ENCODE results near the gene TYW5. TPM values are rescaled to one million over a fixed set of nuclear protein-coding genes. Genes with fewer than 3 reads are reported as not detected.
"Not testable (repeated sequence)": the region's sequence is repeated elsewhere in the genome, so short reads cannot be mapped to it uniquely, and the experiment has no call there.

TYW5 gene
- total and polyA plus RNA-seq, 3 donors from 2014 or later, result 5.3 to 18.0 (median 17.2) TPM

DNA sequence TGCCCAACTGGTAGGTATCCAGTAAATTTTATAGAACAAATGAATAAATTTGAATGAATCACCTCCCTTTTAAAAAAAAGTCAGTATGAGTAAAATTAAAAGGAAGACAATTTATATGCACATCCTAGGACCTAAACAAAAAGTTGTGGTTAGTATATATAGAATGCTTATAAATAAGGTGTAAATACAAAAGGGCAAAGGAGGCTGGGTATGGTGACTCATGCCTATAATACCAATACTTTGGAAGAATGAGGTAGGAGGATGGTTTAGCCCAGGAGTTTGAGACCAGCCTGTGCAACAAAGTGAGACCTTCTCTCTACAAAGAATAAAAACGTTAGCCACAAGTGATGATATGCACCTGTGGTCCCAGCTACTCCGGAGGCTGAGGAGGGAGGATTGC lies 31.4 kb downstream of the TYW5 start:
- 29 to 32% methylated on average over 2 of the region's 2 CpGs for WGBS, 2 donors
- Histone ChIP-seq H3K4me3 (no peak overlapping the region), H3K36me3 (ENCODE audit: low read depth, missing control alignments) (no peaks in the 10 kb centered on the region), H3K27ac (no peak overlapping the region), H3K9me3 (no peaks in the 10 kb centered on the region), H3K27me3 (no peaks in the 10 kb centered on the region), H3K4me1 (no peaks in the 10 kb centered on the region)
- intact Hi-C loops (cut with DNase I; ENCODE audit: low total_unique reads), result no loop called here
- no peak for TF ChIP-seq POLR2A (IDR thresholded peaks at IDR 0.05)
- TF ChIP-seq, protein P1, sequence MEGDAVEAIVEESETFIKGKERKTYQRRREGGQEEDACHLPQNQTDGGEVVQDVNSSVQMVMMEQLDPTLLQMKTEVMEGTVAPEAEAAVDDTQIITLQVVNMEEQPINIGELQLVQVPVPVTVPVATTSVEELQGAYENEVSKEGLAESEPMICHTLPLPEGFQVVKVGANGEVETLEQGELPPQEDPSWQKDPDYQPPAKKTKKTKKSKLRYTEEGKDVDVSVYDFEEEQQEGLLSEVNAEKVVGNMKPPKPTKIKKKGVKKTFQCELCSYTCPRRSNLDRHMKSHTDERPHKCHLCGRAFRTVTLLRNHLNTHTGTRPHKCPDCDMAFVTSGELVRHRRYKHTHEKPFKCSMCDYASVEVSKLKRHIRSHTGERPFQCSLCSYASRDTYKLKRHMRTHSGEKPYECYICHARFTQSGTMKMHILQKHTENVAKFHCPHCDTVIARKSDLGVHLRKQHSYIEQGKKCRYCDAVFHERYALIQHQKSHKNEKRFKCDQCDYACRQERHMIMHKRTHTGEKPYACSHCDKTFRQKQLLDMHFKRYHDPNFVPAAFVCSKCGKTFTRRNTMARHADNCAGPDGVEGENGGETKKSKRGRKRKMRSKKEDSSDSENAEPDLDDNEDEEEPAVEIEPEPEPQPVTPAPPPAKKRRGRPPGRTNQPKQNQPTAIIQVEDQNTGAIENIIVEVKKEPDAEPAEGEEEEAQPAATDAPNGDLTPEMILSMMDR (IDR thresholded peaks at IDR 0.05), result no peak
- DNase-seq, result no peak

DNA sequence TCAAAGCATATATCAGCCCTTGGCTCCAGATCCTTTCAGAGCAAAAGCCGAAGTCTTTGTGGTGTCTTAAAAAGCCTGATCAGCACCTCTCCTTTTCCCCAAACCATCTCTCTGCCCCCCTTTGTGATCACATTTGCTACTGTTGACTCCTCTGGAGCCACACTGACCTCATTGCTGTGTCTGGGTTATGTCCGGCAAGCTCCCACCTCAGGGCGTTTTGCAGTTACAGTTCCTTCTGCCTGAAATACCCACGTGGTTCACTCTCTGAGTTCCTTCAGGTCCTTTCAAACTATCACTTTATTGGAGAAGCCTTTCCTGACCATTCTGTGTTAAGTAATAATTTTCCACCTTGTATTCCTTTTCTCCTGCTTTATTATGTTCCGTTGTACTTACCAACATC lies 32.4 kb downstream of the TYW5 start:
- no peak for TF ChIP-seq POLR2A (IDR thresholded peaks at IDR 0.05)
- TF ChIP-seq, protein P1 (IDR thresholded peaks at IDR 0.05), result no peak
- no peak for DNase-seq
- intact Hi-C loops (cut with DNase I; ENCODE audit: low total_unique reads), result no loop called here
- Histone ChIP-seq H3K27ac (no peak overlapping the region), H3K36me3 (ENCODE audit: low read depth, missing control alignments) (no peaks in the 10 kb centered on the region), H3K4me3 (no peak overlapping the region), H3K4me1 (no peaks in the 10 kb centered on the region), H3K9me3 (no peaks in the 10 kb centered on the region), H3K27me3 (no peaks in the 10 kb centered on the region)
- WGBS, 2 donors, result 53 to 58% methylated on average over 5 of the region's 5 CpGs

DNA sequence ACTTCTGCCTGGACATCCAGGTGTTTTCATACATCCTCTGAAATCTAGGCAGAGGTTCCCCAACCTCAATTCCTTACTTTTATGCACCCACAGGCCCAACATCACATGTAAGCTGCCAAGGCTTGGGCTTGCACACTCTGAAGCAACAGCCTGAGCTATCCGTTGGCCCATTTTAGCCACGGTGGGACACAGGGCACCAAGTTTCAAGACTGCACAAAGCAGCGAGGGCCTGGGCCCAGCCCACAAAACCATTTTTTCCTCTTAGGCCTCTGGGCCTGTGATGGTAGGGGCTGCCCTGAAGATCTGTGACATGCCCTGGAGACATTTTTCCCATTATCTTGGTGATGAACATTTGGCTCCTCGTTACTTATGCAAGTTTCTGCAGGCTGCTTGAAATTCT lies 38.3 kb downstream of the TYW5 start:
- Histone ChIP-seq H3K9me3 (no peaks in the 10 kb centered on the region), H3K27ac (no peak overlapping the region), H3K4me3 (no peak overlapping the region), H3K4me1 (no peaks in the 10 kb centered on the region), H3K36me3 (ENCODE audit: low read depth, missing control alignments) (no peaks in the 10 kb centered on the region), H3K27me3 (no peaks in the 10 kb centered on the region)
- WGBS, 2 donors, result 93 to 98% methylated on average over 4 of the region's 4 CpGs
- no peak for DNase-seq
- intact Hi-C loops (cut with DNase I; ENCODE audit: low total_unique reads), result no loop called here
- TF ChIP-seq, protein P1 (IDR thresholded peaks at IDR 0.05), result no peak
- TF ChIP-seq POLR2A (IDR thresholded peaks at IDR 0.05), result no peak

GRCh38 chr2:199914372-199914958 lies 40.8 kb downstream of the TYW5 start:
- TF ChIP-seq, protein P1 (IDR thresholded peaks at IDR 0.05), result no peak
- no peak for TF ChIP-seq POLR2A (IDR thresholded peaks at IDR 0.05)
- no peak overlapping the region for H3K4me3 ChIP-seq
- DNase-seq, result no peak
- H3K9me3 ChIP-seq, result no peaks in the 10 kb centered on the region
- no peaks in the 10 kb centered on the region for H3K4me1 ChIP-seq
- H3K27ac ChIP-seq, result no peak overlapping the region
- no peaks in the 10 kb centered on the region for H3K27me3 ChIP-seq
- intact Hi-C loops (cut with DNase I; ENCODE audit: low total_unique reads), result no loop called here
- no peaks in the 10 kb centered on the region for H3K36me3 ChIP-seq (ENCODE audit: low read depth, missing control alignments)
- WGBS, 2 donors, result 76 to 78% methylated on average over 2 of the region's 2 CpGs

GRCh38 chr2:199912553-199913114 lies 42.7 kb downstream of the TYW5 start:
- H3K36me3 ChIP-seq (ENCODE audit: low read depth, missing control alignments); intact Hi-C loops (cut with DNase I; ENCODE audit: low total_unique reads); H3K9me3 ChIP-seq; H3K4me1 ChIP-seq; DNase-seq; H3K27me3 ChIP-seq: not testable (repeated sequence)
- 70 to 75% methylated on average over 12 of the region's 12 CpGs for WGBS, 2 donors
- Histone ChIP-seq H3K27ac (peak overlapping the region; percentile 95 to 97), H3K4me3 (peak overlapping the region; percentile 94 to 98)

All from testis (tissue), 3 donors.